GM19463 (cell line): ENCODE results near the gene ARHGAP24.
"Not testable (repeated sequence)": the region's sequence is repeated elsewhere in the genome, so short reads cannot be mapped to it uniquely, and the experiment has no call there.

Source experiments
- ATAC-seq: cut with Tn5 transposase; IDR thresholded peaks from one replicate; pipeline ENCODE4 v1.9.1; 2021; ENCODE audit warnings: mild to moderate bottlenecking, moderate library complexity; ENCODE audit not compliant: unreplicated experiment

ARHGAP24 gene

DNA sequence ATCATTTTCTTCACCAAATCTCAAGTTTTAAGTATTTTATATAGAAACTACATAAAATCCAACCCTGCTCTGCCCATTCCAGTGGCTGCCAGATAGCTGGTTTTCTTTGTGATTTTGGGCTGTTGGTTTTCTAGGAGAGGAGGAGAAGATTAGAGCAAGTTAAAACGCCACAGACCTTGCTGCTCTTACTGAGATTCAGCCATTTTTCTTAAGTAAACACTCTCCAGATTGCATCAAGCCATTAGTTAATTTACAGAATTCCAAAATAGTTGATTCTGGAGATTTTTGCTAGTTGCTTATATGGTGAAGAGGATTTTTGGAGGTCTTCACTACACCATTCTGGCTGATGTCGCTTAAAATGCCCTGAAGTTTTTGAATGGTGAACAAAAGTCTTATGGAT lies 518.7 kb downstream of the ARHGAP24 start:
- no peak for ATAC-seq

DNA sequence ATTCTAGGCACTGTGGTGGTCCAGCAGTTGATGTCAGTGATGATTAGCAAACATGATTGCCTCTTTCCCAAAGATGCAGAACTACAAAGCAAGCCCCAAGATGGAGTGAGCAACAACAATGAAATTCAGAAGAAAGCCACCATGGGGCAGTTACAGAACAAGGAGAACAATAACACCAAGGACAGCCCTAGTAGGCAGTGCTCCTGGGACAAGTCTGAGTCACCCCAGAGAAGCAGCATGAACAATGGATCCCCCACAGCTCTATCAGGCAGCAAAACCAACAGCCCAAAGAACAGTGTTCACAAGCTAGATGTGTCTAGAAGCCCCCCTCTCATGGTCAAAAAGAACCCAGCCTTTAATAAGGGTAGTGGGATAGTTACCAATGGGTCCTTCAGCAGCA lies 519.6 kb downstream of the ARHGAP24 start:
- no peak for ATAC-seq

- ATAC-seq: peak; percentile 88
Measured at GRCh38 chr4:85995361-85995760, 520.4 kb downstream of the ARHGAP24 start.

GRCh38 chr4:86001591-86001990 lies 526.6 kb downstream of the ARHGAP24 start:
- ATAC-seq: no peak

DNA sequence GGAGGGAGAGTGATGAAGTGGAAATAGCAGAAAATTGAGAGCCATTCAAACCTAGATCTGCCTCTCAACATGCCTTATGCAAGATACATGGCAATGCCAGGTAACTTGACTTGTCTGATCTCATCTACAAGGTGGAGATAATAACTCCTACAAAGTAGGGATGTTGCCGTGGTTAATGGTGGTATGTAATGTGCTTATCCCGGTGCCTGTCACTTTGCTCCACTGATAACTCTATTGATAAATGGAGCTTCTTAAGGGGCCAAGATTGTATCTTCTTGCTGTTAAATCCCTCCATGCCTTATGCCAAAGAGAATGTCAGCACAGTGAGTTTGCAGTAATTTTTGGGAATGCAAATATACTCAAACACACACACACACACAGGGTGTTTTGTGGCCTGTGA lies 529.1 kb downstream of the ARHGAP24 start:
- ATAC-seq: no peak

DNA sequence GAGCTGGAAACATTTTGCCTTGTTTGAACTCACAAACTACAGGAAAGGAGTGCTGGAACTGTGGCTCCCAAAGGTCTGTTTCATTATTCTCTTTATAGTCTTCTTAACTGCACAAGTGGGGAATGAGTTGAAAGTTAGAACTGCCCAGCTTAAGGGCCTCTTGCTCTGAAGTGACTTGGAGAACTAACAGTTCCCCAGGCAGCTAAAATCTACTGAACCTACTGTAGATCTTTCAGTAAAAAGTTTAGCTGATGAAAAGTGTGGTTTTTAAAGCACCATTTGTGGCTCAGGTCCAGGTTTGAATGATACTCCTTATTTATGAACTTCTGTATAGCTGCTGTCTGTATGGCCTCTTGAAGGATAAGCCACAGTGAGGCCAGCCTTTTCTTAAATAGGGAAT lies 531.1 kb downstream of the ARHGAP24 start:
- no peak for ATAC-seq

- ATAC-seq: no peak
Measured at GRCh38 chr4:86007042-86007441, 532.1 kb downstream of the ARHGAP24 start.

DNA sequence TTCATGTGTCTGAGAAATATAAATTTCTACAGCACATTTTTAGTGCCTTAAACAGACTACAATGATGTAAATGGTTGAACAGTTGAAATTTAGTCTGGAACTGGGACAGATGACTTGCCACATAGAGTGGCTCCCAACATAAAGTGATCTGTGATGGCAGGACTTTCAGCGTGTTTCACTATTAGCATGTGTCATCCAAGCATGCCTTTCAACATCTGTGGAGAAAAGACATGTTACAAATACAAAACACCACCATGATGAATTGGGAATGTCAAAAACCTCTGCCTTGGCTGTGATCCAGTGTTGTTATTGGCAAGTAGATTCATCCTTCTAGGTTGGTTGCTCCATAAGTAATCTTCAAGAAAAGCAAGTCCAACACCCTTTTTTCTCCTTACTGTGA lies 536.2 kb downstream of the ARHGAP24 start:
- no peak for ATAC-seq

DNA sequence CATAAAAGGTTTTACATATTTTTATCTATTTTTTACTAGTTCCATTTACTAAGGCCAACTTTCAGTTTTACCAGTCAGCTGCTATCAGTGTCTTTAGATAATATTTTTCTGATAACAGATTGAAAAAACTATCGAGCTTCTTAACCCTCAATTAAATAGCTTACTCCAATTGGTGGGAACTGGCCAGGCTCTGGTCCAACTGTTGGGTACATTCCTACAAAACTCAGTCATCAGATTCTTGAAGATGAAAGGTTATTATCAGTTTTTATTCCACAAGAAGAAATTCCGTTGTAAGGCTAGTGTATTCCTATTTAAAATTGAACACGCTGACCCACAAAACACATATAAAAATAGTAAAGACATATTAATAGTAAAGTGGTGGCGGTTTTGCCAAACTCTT lies 538.7 kb downstream of the ARHGAP24 start:
- ATAC-seq: no peak

- peak; percentile 92 for ATAC-seq
Measured at GRCh38 chr4:86014599-86014998, 539.6 kb downstream of the ARHGAP24 start.

DNA sequence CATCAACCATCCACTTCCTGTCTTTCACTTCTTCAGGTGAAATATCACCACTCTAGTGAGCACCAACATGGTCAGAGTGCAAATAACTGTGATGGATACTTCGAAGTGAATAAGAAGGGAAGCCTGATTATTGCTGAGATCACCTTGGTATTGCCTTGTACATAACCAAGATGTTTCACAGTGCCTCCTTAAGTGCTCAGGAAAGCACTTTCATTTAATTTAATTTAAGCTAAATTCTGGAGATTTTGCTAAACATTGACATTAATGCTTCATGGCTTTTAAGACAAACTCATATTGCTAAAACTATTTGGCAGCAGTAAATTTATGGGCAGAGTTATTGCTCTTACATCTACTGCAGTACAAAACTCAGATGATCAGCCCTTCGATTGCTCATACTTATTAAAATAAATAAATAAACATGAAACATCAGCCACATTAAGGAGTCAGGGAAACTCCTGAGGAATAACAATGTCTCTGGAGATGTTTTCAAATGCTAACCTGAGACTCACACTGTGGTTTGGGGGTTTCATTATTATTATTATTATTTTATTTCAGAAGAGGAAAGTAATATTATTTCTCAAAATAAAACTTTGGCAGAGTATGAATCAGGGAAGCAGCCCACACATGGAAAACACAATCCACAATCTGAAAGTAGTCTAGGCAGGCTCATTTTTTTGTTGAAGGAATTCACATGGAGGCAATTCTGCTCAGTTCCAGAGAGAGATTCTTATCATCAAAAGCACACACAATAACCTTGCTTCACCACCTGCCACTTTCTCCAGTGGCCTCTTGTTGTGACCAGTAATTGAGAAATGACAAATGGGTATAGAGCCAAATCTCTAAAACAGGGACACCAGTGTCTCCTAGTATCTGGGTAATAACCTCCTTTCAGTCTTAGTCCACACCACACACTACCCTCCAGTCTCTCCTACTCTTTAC lies 540.7 kb downstream of the ARHGAP24 start:
- no peak for ATAC-seq

DNA sequence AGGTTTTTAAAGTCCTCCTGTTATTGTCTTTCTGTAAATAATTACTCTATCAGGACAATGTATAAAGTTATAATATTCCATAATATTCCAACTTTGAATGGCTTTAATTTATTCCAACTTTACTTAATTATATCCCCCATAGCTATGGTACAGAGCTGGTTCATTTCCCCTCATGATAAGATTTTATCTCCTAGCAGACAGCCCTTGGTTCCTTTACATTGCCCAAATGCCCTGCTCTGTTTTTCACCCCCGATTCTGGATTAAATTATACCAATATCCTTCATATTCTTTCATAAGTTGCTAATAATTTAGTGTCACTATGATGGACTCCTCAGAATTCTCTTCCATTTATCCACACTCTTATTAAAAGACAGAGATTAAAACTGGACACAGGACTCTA lies 544.4 kb downstream of the ARHGAP24 start:
- no peak for ATAC-seq

DNA sequence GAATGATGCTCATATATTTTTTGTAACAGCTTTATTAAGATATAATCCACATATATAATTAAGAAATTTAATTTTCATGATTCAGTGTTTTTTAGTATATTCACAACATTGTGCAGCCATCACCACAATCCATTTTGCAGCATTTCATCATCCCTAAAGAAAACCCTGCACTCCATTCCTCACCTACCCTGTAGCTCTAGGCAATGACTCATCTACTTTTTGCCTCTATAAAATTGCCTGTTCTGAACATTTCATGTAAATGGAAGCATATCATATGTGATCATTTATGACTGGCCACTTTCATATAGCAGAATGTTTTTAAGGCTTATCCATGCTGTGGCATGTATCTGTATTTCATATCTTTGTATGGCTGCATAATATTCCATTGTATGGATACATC lies 545.0 kb downstream of the ARHGAP24 start:
- ATAC-seq: no peak

DNA sequence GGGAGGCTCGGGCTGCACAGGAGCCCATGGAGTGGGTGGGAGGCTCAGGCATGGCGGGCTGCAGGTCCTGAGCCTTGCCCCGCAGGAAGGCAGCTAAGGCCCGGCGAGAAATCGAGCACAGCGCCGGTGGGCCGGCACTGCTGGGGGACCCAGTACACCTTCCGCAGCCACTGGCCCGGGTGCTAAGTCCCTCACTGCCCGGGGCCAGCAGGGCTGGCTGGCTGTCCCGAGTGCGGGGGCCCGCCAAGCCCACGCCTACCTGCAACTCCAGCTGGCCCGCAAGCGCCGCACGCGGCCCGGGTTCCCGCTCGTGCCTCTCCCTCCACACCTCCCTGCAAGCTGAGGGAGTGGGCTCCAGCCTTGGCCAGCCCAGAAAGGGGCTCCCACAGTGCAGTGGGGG lies 546.7 kb downstream of the ARHGAP24 start:
- not testable (repeated sequence) for ATAC-seq

GRCh38 chr4:86026720-86027119 lies 551.8 kb downstream of the ARHGAP24 start:
- ATAC-seq: no peak

DNA sequence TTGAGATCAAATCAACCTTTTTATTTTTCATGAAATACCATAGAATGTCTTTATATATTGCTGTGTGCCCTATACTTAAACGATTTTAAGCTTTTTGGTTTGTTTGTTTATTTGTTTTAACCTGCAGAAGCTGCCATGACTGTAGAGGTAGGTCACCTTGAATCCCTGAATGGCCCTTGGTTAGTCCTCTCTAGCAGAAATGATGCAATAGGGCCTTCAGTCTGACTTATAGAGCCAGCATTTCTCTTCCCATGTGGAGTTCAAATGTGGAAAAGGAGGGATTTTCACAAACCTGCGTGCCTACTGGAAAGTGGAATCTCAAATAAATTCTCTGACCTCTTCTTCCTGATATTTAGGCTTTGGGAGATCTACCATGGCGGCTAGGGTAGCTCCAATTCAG lies 557.0 kb downstream of the ARHGAP24 start:
- ATAC-seq: no peak

DNA sequence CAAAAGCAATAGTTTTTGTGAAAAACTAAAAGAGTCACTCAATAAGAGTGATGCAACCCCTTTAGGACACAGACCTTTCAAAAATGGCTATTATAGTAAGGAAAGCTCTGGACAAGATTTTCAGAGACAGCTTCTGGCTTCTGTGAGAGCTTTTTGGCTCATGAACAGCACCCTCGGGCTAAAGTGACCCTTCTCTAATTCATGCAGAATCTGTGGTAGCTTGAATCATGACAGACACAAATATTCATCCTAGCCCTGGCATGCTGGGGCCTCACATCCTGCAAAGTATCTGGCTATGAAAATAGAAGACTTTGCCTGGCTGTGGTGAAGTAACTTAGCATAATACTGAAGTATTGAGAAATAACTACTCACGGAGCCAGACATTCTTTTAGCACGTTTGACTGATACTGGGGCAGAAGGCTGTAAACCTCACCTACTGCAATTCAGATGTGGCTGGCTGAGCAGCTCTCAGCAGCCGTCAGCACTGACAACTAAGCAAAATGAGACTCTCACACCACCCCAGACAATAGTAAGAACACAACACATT lies 557.6 kb downstream of the ARHGAP24 start:
- peak; percentile 43 for ATAC-seq

DNA sequence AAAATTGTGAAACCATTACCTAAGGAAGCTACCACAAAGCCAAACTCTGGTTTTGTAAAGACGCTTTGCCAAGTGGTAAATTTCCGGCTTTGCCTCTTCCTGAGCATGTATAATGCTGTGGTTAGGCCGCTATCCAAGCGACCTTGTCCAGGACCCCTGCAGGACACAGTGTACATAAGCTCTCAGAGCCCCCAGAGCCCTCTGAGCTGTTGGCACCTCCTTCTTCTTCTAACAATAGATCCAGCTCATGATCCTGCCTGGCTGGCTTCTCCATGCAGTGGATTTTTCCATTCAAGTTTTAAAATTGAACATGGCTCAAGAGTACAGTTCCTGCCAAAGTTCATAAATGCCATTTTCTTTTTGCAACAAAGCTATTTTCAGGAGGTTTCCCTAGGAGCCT lies 558.2 kb downstream of the ARHGAP24 start:
- ATAC-seq: peak; percentile 10

GRCh38 chr4:86034616-86035015 lies 559.7 kb downstream of the ARHGAP24 start:
- no peak for ATAC-seq

- no peak for ATAC-seq
Measured at GRCh38 chr4:86035688-86036087, 560.7 kb downstream of the ARHGAP24 start.

DNA sequence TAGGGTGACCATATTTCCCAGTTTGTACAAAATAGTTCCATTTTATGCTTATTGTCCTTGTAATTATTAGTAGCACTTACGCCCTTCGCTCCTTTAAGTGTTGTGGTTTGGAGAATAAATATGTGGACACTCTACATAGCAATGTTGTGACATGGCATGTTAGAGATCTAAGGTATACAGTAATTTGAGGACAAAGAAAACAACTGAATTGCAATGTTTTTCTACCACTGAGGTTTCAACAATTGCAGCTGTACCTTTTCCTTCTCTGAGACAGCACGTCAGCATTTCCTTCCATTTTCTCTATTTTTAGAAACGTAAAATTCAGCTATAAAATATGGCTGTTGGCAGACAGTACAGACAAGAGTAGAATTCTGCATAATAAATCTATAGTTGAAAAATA lies 561.8 kb downstream of the ARHGAP24 start:
- ATAC-seq: no peak

DNA sequence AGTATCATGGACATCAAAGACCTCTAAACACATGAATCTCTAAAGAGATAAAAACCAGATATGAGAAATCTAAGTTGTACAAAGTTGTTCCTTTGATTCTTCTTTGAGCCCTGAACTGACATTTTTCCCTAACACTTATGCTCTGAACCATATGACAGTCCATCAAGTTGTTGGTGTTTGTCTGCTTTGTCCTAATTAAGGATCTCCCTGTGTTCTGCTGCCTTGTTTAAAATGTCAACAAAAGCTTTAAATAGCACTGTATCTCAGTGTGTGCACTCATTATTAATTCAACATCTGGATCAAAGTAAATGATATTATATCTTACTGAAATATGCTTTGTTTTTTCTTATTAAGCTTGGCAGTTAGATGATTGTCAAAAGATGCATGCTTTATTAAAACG lies 563.1 kb downstream of the ARHGAP24 start:
- ATAC-seq: no peak
